Immature natural killer cell (primary cell): ENCODE data around the gene EBF4. TPM values are rescaled to one million over a fixed set of nuclear protein-coding genes. Genes with fewer than 3 reads are reported as not detected.
"Not testable (repeated sequence)": the region's sequence is repeated elsewhere in the genome, so short reads cannot be mapped to it uniquely, and the experiment has no call there.

Source experiments
- DNase-seq, 3 donors: peaks; one replicate each; pipeline ENCODE4 v3.0.0; 2022; ENCODE audit warnings: mixed read lengths in 1 of 3
- H3K27ac Mint-ChIP-seq, 6 donors: one replicate each; pipeline ENCODE4 v1.8.0; 2020; ENCODE audit warnings: mixed read lengths in 6 of 6, mild to moderate bottlenecking in 5 of 6, inconsistent platforms in 4 of 6, moderate library complexity in 3 of 6
- H3K27me3 Mint-ChIP-seq, 3 donors: one replicate each; pipeline ENCODE4 v1.8.0; 2020 to 2021; ENCODE audit warnings: low read depth in 3 of 3, mild to moderate bottlenecking in 3 of 3, mixed read lengths in 3 of 3, moderate library complexity in 3 of 3, inconsistent platforms in 1 of 3
- H3K36me3 Mint-ChIP-seq, 3 donors: one replicate each; pipeline ENCODE4 v1.8.0; 2020; ENCODE audit warnings: mixed read lengths in 3 of 3, inconsistent platforms in 2 of 3, mild to moderate bottlenecking in 2 of 3
- H3K4me1 Mint-ChIP-seq, 2 donors: one replicate each; pipeline ENCODE4 v1.8.0; 2020; ENCODE audit warnings: inconsistent platforms in 2 of 2, mild to moderate bottlenecking in 2 of 2, mixed read lengths in 2 of 2, moderate library complexity in 1 of 2
- H3K4me3 Mint-ChIP-seq, 5 donors: one replicate each; pipeline ENCODE4 v1.8.0; 2020; ENCODE audit warnings: mild to moderate bottlenecking in 5 of 5, mixed read lengths in 5 of 5, inconsistent platforms in 3 of 5, moderate library complexity in 3 of 5
- H3K9me3 Mint-ChIP-seq, 6 donors: one replicate each; pipeline ENCODE4 v1.8.0; 2020; ENCODE audit warnings: mild to moderate bottlenecking in 6 of 6, mixed read lengths in 6 of 6, inconsistent platforms in 4 of 6, moderate library complexity in 3 of 6
- polyA plus RNA-seq, 3 donors: library from polyadenylated mRNA; unstranded; fragments of 300-500 nt; fragmentation: Illumina TruSeq; gene quantifications; one replicate each; pipeline ENCODE4 v1.2.3, GENCODE V29; 2021

The EBF4 gene
- polyA plus RNA-seq, 3 donors from 2014 or later = 1.3 to 1.8 (median 1.7) TPM

DNA sequence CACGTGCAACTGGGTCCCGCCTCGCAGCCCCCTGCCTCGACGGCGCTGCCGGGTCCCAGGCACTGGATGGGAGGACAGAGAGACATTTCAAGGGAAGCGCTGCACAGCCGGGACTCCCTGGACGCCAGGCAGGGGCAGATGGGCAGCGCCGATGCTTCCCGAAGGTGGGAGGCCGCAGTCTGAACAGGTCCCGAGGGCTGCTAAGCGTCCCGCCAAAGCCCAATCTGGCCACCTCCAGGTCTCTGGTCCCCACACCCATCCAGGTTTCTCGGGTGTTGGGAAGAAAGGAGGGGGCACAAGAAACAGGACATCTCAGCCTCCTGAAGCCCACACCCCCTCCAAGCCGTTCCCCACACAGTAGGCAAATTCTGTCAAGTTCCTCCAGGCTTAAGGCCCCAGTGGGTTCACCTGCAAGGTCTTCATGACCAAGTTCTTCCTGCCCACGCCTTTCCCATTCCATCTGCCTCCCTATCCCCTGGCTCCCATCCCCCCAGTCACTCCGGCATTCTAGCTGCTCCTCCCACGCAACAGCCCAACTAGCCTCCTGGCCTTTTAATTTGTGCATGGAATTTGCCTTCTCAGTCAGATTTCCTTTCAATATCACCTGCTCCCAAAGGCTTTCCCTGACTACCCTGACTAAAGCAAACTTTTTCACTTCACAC lies 113.2 kb downstream of the EBF4 start:
- Mint-ChIP-seq H3K36me3 (peaks cover 0 to 8% (median 0%) of the 10 kb centered on the region in 3 donors), H3K4me3 (peak overlapping the region in 1 of 5 donors; percentile 53), H3K9me3 (no peaks in the 10 kb centered on the region), H3K27me3 (peaks cover 20 to 26% (median 24%) of the 10 kb centered on the region in 3 donors), H3K27ac (no peak overlapping the region), H3K4me1 (peaks cover 8% of the 10 kb centered on the region in 2 donors)
- DNase-seq = no peak

DNA sequence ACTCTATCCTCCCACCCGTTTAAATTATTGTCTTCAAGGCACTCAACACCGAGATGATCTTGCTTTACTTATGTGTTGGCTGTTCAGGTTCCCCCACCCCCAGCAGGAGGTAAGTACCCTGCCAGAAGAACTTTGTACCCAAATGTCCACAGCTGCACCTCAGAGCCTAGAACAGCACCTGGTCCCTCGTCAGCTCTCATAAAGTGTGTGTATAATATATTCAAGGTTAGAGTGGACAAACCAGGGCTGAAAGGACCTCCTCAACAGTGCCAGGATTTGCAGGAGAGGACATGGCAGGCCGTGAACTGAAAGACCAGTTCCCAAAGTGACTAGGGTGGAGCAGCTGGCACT lies 113.7 kb downstream of the EBF4 start:
- H3K27ac Mint-ChIP-seq = no peak overlapping the region
- no peak for DNase-seq
- peaks cover 0 to 8% (median 0%) of the 10 kb centered on the region in 3 donors for H3K36me3 Mint-ChIP-seq
- peaks cover 3% of the 10 kb centered on the region in 2 donors for H3K4me1 Mint-ChIP-seq
- H3K9me3 Mint-ChIP-seq = no peaks in the 10 kb centered on the region
- H3K27me3 Mint-ChIP-seq = peaks cover 18 to 25% (median 24%) of the 10 kb centered on the region in 3 donors
- H3K4me3 Mint-ChIP-seq = peak overlapping the region in 1 of 5 donors; percentile 53

DNA sequence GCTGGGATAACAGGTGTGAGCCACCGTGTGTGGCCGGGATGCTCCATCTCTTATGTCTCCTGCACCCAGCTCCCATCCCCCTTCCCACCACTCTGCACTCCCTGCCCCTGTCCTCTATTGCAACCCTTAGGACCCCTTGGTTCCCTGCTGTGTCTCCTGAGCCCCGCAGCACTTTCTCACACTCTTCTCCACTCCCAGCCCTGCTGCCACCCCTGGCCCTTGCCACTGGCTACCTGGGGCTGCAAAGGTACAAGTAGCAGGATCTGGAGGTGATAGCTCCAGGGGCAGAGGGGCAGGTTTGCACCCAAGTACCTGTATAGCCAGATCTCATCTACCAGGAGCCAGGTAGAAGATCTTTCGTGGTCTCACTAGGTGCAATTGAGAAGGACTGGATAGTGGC lies 114.4 kb downstream of the EBF4 start:
- H3K27ac Mint-ChIP-seq = no peak overlapping the region
- DNase-seq = no peak
- H3K9me3 Mint-ChIP-seq = peaks cover 0 to 2% (median under 1%) of the 10 kb centered on the region in 6 donors
- H3K27me3 Mint-ChIP-seq = peaks cover 18 to 26% (median 22%) of the 10 kb centered on the region in 3 donors
- no peak overlapping the region for H3K4me3 Mint-ChIP-seq
- no peaks in the 10 kb centered on the region for H3K4me1 Mint-ChIP-seq
- H3K36me3 Mint-ChIP-seq = peaks cover 2 to 8% (median 2%) of the 10 kb centered on the region in 3 donors

DNA sequence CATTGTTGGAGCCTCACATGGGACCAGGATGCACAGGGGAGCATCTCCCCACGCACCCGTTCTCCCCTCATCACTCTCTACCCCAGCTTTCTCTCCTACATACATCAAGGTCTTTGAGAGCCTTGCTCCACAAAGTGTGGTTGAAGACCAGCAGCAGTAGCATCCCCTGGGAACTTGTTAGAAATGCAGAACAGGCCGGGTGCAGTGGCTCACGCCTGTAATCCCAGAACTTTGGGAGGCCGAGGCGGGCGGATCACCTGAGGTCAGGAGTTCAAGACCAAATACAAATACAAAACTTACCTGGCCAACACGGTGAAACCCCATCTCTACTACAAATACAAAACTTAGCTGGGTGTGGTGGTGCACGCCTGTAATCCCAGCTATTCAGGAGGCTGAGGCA lies 115.3 kb downstream of the EBF4 start:
- H3K27me3 Mint-ChIP-seq = peaks cover 13 to 29% (median 21%) of the 10 kb centered on the region in 3 donors
- not testable (repeated sequence) for H3K27ac Mint-ChIP-seq, H3K9me3 Mint-ChIP-seq, H3K36me3 Mint-ChIP-seq, DNase-seq, H3K4me3 Mint-ChIP-seq, H3K4me1 Mint-ChIP-seq

DNA sequence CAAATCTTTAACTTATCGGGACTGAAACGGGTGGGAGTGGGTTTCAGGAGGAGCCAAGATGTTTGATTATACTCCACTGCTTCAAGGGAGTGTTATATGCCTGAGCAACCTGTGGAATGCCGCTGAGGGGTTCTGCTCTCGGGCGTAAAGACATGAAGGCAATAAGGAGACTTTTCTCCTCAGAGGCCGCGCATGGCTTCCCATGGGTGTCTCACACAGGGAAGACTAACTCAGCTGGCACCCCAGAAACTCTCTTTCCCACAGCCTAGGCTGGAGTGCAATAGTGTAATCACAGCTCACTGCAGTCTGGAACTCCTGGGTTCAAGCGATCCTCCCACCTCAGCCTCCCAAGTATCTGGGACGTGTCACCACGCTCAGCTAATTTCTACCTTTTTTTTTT lies 117.1 kb downstream of the EBF4 start:
- no peak overlapping the region for H3K27ac Mint-ChIP-seq
- peaks cover 0 to 2% of the 10 kb centered on the region in 2 donors for H3K4me1 Mint-ChIP-seq
- no peak overlapping the region for H3K4me3 Mint-ChIP-seq
- H3K27me3 Mint-ChIP-seq = peaks cover 7 to 22% (median 15%) of the 10 kb centered on the region in 3 donors
- DNase-seq = no peak
- peaks cover 0 to 9% (median 3%) of the 10 kb centered on the region in 6 donors for H3K9me3 Mint-ChIP-seq
- peaks cover 5 to 11% (median 10%) of the 10 kb centered on the region in 3 donors for H3K36me3 Mint-ChIP-seq

Other genes starting within 250 kb of the EBF4 start
- gene SNRPB, start 222.0 kb upstream of the EBF4 start, polyA plus RNA-seq = 100 to 1,000 TPM; 351 to 390 (median 365) TPM
- 1 to 10 TPM in 2 of 3 donors, not detected in 1; 2.7 to 5.1 TPM for gene ZNF343, start 183.9 kb upstream of the EBF4 start, polyA plus RNA-seq
- gene TMC2, start 156.2 kb upstream of the EBF4 start, polyA plus RNA-seq = under 1 TPM in 1 of 3 donors, not detected in 2; 0.22 TPM
- 10 to 100 TPM; 69.5 to 94.8 (median 71.2) TPM for gene NOP56, start 40.1 kb upstream of the EBF4 start, polyA plus RNA-seq
- 100 to 1,000 TPM; 110 to 185 (median 133) TPM for gene IDH3B, start 28.6 kb upstream of the EBF4 start, polyA plus RNA-seq
- gene CPXM1, start 107.8 kb downstream of the EBF4 start, polyA plus RNA-seq = 1 to 10 TPM in 1 of 3 donors, under 1 TPM in 1, not detected in 1; 0.74 to 1.2 TPM
- gene C20orf141, start 122.2 kb downstream of the EBF4 start, polyA plus RNA-seq = not detected
- not detected for gene TMEM239, start 123.6 kb downstream of the EBF4 start, polyA plus RNA-seq
- 10 to 100 TPM; 21.9 to 24.1 (median 23.4) TPM for gene PCED1A, start 147.9 kb downstream of the EBF4 start, polyA plus RNA-seq
- 10 to 100 TPM; 61.8 to 81.3 (median 76.5) TPM for gene VPS16, start 148.0 kb downstream of the EBF4 start, polyA plus RNA-seq
- 10 to 100 TPM; 39.5 to 63.5 (median 60.0) TPM for gene PTPRA, start 180.7 kb downstream of the EBF4 start, polyA plus RNA-seq